ENCODE results near the gene PIEZO1. TPM values are rescaled to one million over a fixed set of nuclear protein-coding genes. Genes with fewer than 3 reads are reported as not detected.

Gene PIEZO1
- total RNA-seq, 6 experiments from 2014 or later: 48.9 to 91.9 (median 64.4) TPM

DNA sequence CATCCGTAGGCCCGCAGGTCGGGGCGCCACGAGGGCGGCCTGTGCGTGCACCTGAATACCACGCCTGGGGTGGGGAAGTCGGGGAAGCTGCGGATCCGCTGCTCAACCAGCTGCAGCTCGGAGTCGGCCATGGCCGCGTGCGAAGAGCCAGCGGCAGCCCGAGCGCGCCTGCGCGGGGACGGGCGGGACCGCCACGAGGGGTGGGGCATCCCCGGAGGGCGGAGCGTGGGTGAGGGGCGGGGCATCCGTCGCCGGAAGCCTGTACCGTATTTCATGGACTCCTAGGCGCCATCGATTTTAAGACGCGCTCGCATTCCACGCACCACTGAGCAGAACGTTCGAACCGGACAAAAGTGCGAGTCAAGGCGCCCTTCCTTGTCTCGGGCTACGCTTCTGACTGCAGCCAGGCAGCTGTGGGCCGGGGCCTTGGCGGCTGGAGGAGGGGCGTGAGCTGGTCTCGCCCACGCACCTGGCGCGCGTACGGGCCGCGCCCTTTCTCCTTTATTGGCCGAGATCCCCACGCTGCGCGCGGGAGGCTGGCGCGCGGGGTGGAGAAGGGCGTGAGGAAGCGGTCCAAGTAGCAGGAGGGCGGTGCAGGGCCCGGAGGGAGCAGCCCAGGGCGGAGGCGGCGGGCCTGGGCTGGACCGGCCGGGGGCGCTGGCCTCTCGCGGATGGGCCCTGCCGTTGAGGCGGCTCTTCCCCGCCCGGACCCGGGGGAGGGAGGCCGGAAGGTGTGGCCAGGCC is 26.9 kb upstream of the PIEZO1 start, which contains the start of gene APRT:
Gene APRT (minus strand): TSS at position 160 of the 744 bp plus-strand sequence. CDS start 29 bp downstream, at position 131.
- ATAC-seq (peak; percentile 87 to 94 (median 90)), DNase-seq (peak; percentile 96 to 98 (median 97))
- H3K4me1 ChIP-seq: peaks cover 0 to 18% (median 4%) of the 10 kb centered on the region in 4 donors
- no peaks in the 10 kb centered on the region for H3K27me3 ChIP-seq
- intact Hi-C loops (cut with DNase I): loop anchor here in 1 of 2 donors (10.0 kb wide), 2 partner anchors 53 to 353 kb away; partner anchors contain the start of gene PABPN1L
- peak within 1 kb of the TSS; percentile 45 to 90 (median 75) for H3K27ac ChIP-seq
- TF ChIP-seq POLR2A (IDR thresholded peaks at IDR 0.05) (peak; percentile 72), CTCF (IDR thresholded peaks at IDR 0.05) (peak; percentile 32 to 47 (median 36))
- 0% methylated on average over 6 of the region's 84 CpGs for WGBS (ENCODE audit: insufficient coverage, low coverage, low lambda C conversion rate, missing lambda C conversion rate)
- no peaks in the 10 kb centered on the region for H3K9me3 ChIP-seq
- peaks cover 0 to 5% (median 0%) of the 10 kb centered on the region in 4 donors for H3K36me3 ChIP-seq
- peak within 1 kb of the TSS; percentile 74 to 99 (median 85) for H3K4me3 ChIP-seq

GRCh38 chr16:88810912-88811768 is 26.1 kb upstream of the PIEZO1 start:
- Histone ChIP-seq H3K27ac (peak overlapping the region; percentile 34 to 90 (median 75)), H3K4me1 (peaks cover 0 to 18% (median 4%) of the 10 kb centered on the region in 4 donors), H3K36me3 (peaks cover 0 to 5% (median 0%) of the 10 kb centered on the region in 4 donors), H3K4me3 (peak overlapping the region; percentile 74 to 99 (median 85)), H3K9me3 (no peaks in the 10 kb centered on the region), H3K27me3 (no peaks in the 10 kb centered on the region)
- no peak for TF ChIP-seq CTCF (IDR thresholded peaks at IDR 0.05)
- no peak for TF ChIP-seq POLR2A (IDR thresholded peaks at IDR 0.05)
- peak; percentile 49 to 73 (median 56) for ATAC-seq
- 7% methylated on average over 13 of the region's 65 CpGs for WGBS (ENCODE audit: insufficient coverage, low coverage, low lambda C conversion rate, missing lambda C conversion rate)
- DNase-seq: peak; percentile 73 to 82 (median 73)
- intact Hi-C loops (cut with DNase I): loop anchor here in 1 of 2 donors (10.0 kb wide), 2 partner anchors 54 to 354 kb away; partner anchors contain the start of gene PABPN1L

DNA sequence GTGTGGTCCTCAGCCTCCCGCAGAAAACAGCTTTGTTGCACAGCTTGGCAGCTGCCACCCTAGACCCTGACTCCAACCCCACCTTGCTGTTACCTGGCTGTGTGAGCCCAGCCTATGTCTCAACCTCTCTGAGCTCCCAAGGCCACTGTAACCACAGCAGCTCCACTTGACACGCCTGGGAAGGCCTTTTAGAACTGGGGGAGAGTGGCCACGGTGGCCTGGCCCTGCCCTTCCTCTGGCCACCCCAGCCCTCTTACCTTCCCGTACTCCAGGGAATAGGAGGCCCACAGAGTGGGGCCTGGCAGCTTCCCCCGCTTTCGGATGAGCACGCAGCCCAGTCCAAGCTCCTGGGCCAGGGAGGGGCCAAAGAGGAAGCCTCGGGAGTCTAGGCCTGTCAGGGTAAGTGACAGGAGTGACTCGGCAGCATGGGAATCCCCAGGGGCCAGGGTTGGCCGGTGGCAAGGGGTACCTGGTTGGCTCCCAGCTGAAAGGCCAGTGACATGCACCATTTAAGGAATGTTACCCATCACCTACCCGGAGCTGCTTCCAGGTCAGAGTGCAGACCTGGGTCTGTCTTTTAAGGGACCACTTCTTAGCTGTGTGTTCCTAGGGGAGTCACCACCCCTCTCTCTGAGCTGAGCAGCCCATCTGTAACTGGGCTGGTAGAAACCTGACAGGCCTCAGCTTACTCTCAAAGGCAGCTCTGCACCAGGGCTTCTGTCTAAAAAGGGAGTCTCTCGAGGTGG is 25.3 kb upstream of the PIEZO1 start:
- H3K9me3 ChIP-seq: no peaks in the 10 kb centered on the region
- WGBS (ENCODE audit: insufficient coverage, low coverage, low lambda C conversion rate, missing lambda C conversion rate): 18% methylated on average over 5 of the region's 12 CpGs

More for the DNA sequence above, 25.3 kb upstream of the PIEZO1 start:
- intact Hi-C loops (cut with DNase I): loop anchor here in 1 of 2 donors (10.0 kb wide), 2 partner anchors 54 to 354 kb away; partner anchors contain the start of gene PABPN1L
- no peak for ATAC-seq
- Histone ChIP-seq H3K27ac (no peak overlapping the region), H3K27me3 (no peaks in the 10 kb centered on the region), H3K4me1 (peaks cover 0 to 18% (median 4%) of the 10 kb centered on the region in 4 donors), H3K36me3 (peaks cover 0 to 5% (median 0%) of the 10 kb centered on the region in 4 donors), H3K4me3 (peak overlapping the region; percentile 74 to 99 (median 85))
- TF ChIP-seq POLR2A (IDR thresholded peaks at IDR 0.05) (no peak), CTCF (IDR thresholded peaks at IDR 0.05) (no peak)
- no peak for DNase-seq

Data from right lobe of liver (tissue), 6 donors.